ENCODE data around the gene SENP1.

DNA sequence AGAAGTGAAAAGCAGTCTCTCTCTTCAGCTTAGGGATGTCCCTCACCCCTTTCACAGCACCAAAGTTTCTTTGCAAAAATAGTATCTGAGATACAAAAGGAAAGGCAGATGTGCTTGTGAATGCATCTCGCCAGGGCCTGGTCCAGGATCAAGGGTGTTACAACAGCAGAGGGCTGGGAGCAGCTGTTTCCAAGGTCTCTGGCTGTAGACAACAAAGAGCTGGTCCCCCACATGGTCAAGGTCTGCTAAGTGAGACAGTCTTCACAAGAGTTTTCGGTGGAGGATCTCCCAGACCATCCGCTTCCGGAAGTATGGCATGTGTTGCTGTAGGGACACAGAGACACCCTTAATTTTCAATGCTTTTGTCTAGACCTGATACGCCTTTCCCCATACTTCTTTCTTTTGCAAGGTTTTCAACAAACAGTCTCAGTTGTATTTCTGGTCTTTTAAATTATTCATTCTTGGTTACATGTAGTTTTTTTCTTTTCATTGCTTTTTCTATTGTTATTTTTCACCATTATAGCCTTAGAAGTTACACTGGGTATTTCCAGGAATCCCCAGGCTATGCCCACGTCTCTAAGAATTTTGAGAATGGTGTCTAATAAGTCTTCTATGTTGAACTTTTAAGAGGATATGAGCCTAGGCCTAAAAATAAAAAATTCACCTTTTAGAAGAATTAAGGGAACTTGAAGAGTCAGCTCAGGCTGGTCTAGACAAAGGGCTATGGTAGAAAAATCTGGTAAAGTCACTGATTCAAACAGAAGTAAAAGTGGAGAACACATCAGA is 60.6 kb downstream of the SENP1 start:
- TF ChIP-seq, protein P1, sequence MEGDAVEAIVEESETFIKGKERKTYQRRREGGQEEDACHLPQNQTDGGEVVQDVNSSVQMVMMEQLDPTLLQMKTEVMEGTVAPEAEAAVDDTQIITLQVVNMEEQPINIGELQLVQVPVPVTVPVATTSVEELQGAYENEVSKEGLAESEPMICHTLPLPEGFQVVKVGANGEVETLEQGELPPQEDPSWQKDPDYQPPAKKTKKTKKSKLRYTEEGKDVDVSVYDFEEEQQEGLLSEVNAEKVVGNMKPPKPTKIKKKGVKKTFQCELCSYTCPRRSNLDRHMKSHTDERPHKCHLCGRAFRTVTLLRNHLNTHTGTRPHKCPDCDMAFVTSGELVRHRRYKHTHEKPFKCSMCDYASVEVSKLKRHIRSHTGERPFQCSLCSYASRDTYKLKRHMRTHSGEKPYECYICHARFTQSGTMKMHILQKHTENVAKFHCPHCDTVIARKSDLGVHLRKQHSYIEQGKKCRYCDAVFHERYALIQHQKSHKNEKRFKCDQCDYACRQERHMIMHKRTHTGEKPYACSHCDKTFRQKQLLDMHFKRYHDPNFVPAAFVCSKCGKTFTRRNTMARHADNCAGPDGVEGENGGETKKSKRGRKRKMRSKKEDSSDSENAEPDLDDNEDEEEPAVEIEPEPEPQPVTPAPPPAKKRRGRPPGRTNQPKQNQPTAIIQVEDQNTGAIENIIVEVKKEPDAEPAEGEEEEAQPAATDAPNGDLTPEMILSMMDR (IDR thresholded peaks at IDR 0.05), result no peak
- TF ChIP-seq POLR2A (IDR thresholded peaks at IDR 0.05), result no peak

Data from uterus (tissue), 2 donors.